ENCODE results near the gene FCF1. TPM values are rescaled to one million over a fixed set of nuclear protein-coding genes. Genes with fewer than 3 reads are reported as not detected.

Gene FCF1
- total and polyA plus RNA-seq, 9 of the 15 experiments (the other 6 are each of a cell fraction or from before 2014, with no cell fraction given) = 6.8 to 91.9 (median 40.0) TPM

GRCh38 chr14:74710480-74710879, 2.5 kb upstream of the FCF1 start (continued):
- TF ChIP-seq ZNF324 (CRISPR knock-in tag; IDR thresholded peaks at IDR 0.05) = no peak
- no peak for TF ChIP-seq NEUROD1 (IDR thresholded peaks at IDR 0.05; ENCODE audit: borderline replicate concordance, low read depth, low read length, partially characterized antibody)
- no peak for TF ChIP-seq MAX (CRISPR knock-in tag; IDR thresholded peaks at IDR 0.05)
- TF ChIP-seq ZNF282 (CRISPR knock-in tag; IDR thresholded peaks at IDR 0.05) = no peak
- no peak for TF ChIP-seq CC2D1A (IDR thresholded peaks at IDR 0.05)
- no peak for TF ChIP-seq ETS1 (conservative IDR thresholded peaks at IDR 0.05; ENCODE audit: control insufficient read depth, low read depth, low read length)
- TF ChIP-seq CBFA2T3 (IDR thresholded peaks at IDR 0.05) = peak; percentile 89
- no peak for TF ChIP-seq COPS2 (conservative IDR thresholded peaks at IDR 0.05)
- no peak for TF ChIP-seq GTF2E2 (tag; IDR thresholded peaks at IDR 0.05)
- no peak for TF ChIP-seq HDAC2 (IDR thresholded peaks at IDR 0.05)
- TF ChIP-seq RBBP5 (IDR thresholded peaks at IDR 0.05; ENCODE audit: borderline replicate concordance, insufficient read depth, low read length, poor library complexity, severe bottlenecking) = no peak
- no peak for TF ChIP-seq ZNF707 (CRISPR knock-in tag; conservative IDR thresholded peaks at IDR 0.05)
- TF ChIP-seq TCF3 (CRISPR knock-in tag; IDR thresholded peaks at IDR 0.05) = peak; percentile 88
- TF ChIP-seq SOX6 (IDR thresholded peaks at IDR 0.05) = no peak
- no peak for TF ChIP-seq ZNF639 (CRISPR knock-in tag; conservative IDR thresholded peaks at IDR 0.05 in 1 of 2, IDR thresholded peaks at IDR 0.05 in 1 of 2)
- TF ChIP-seq FOXA3 (CRISPR knock-in tag; conservative IDR thresholded peaks at IDR 0.05 in 1 of 2, IDR thresholded peaks at IDR 0.05 in 1 of 2) = no peak
- TF ChIP-seq ZNF253 (CRISPR knock-in tag; conservative IDR thresholded peaks at IDR 0.05) = no peak
- no peak for TF ChIP-seq BCLAF1 (IDR thresholded peaks at IDR 0.05; ENCODE audit: borderline replicate concordance in 1 of 2, control insufficient read depth in 1 of 2, low read depth in 2 of 2, low read length in 1 of 2)
- no peak for TF ChIP-seq ELK3 (CRISPR knock-in tag; IDR thresholded peaks at IDR 0.05)
- TF ChIP-seq FOXM1 (IDR thresholded peaks at IDR 0.05; ENCODE audit: low read depth) = peak; percentile 66
- TF ChIP-seq FOXM1 (CRISPR knock-in tag; IDR thresholded peaks at IDR 0.05; ENCODE audit: low read depth) = no peak
- TF ChIP-seq U2AF1 (optimal IDR thresholded peaks at IDR 0.05; ENCODE audit: low read depth, low read length) = no peak
